GM23338 (cell line): ENCODE results near the gene ARMH1. TPM values are rescaled to one million over a fixed set of nuclear protein-coding genes. Genes with fewer than 3 reads are reported as not detected.

Experiments used
- ATAC-seq: fragments of 200-7000 bp; cut with Tn5 transposase; 3 replicates; pipeline ENCODE4 v1.9.1; 2020
- DNase-seq: peaks from one replicate; pipeline ENCODE4 v3.0.0-alpha.2; 2015; ENCODE audit warnings: low spot score
- H2AFZ ChIP-seq: fragments of 200-600 bp; sonication (generic); 2 replicates; pipeline ENCODE4 v1.8.0; 2016; ENCODE audit warnings: antibody characterized with exemption, mild to moderate bottlenecking, moderate library complexity
- H3F3A ChIP-seq: fragments of 200-600 bp; sonication (generic); replicated peaks from 2 replicates; pipeline ENCODE4 v1.8.0; 2017; ENCODE audit warnings: antibody characterized with exemption, mixed run types, low read depth
- H3K27ac ChIP-seq: fragments of 200-600 bp; sonication (generic); 2 replicates; pipeline ENCODE4 v1.6.1; 2016; ENCODE audit warnings: low read depth
- H3K27me3 ChIP-seq: fragments of 200-600 bp; sonication (generic); 2 replicates; pipeline ENCODE4 v1.8.0; 2016; ENCODE audit warnings: mild to moderate bottlenecking, mixed run types, moderate library complexity; ENCODE audit not compliant: insufficient read depth
- H3K36me3 ChIP-seq: fragments of 200-600 bp; sonication (generic); 2 replicates; pipeline ENCODE4 v1.8.0; 2016; ENCODE audit warnings: mild to moderate bottlenecking; ENCODE audit not compliant: insufficient read depth
- H3K4me1 ChIP-seq: fragments of 200-600 bp; sonication (generic); 2 replicates; pipeline ENCODE4 v1.8.0; 2016; ENCODE audit warnings: mild to moderate bottlenecking, moderate library complexity; ENCODE audit not compliant: insufficient read depth
- H3K4me2 ChIP-seq: fragments of 200-600 bp; sonication (generic); 2 replicates; pipeline ENCODE4 v1.7.1; 2017; ENCODE audit warnings: mixed run types
- H3K4me3 ChIP-seq: fragments of 200-600 bp; sonication (generic); 2 replicates; pipeline ENCODE4 v1.6.1; 2016; ENCODE audit warnings: mixed run types
- H3K79me2 ChIP-seq: fragments of 200-600 bp; sonication (generic); replicated peaks from 2 replicates; pipeline ENCODE4 v1.8.0; 2017; ENCODE audit warnings: mild to moderate bottlenecking; ENCODE audit not compliant: insufficient read depth
- H3K9me2 ChIP-seq: fragments of 200-600 bp; sonication (generic); 2 replicates; pipeline ENCODE4 v1.8.0; 2017; ENCODE audit not compliant: insufficient read depth
- H4K20me1 ChIP-seq: fragments of 200-600 bp; sonication (generic); replicated peaks from 2 replicates; pipeline ENCODE4 v1.8.0; 2017; ENCODE audit warnings: mild to moderate bottlenecking; ENCODE audit not compliant: insufficient read depth
- H3K27ac Mint-ChIP-seq: 2 replicates; pipeline ENCODE4 v1.8.0; 2020; ENCODE audit warnings: inconsistent platforms, mild to moderate bottlenecking, moderate library complexity, mixed read lengths
- H3K27me3 Mint-ChIP-seq: 3 replicates; pipeline ENCODE4 v1.8.0; 2022; ENCODE audit warnings: low read depth, mild to moderate bottlenecking, moderate library complexity, mixed read lengths, inconsistent platforms; ENCODE audit not compliant: insufficient read depth, poor library complexity
- H3K36me3 Mint-ChIP-seq: 3 replicates; pipeline ENCODE4 v1.8.0; 2021; ENCODE audit warnings: low read depth, mild to moderate bottlenecking, inconsistent platforms, moderate library complexity, mixed read lengths
- H3K4me1 Mint-ChIP-seq: 3 replicates; pipeline ENCODE4 v1.8.0; 2020; ENCODE audit warnings: mild to moderate bottlenecking, inconsistent platforms, mixed read lengths
- H3K4me3 Mint-ChIP-seq: 3 replicates; pipeline ENCODE4 v1.8.0; 2021; ENCODE audit warnings: moderate library complexity, mild to moderate bottlenecking, inconsistent platforms, mixed read lengths
- H3K9me3 Mint-ChIP-seq: 3 replicates; pipeline ENCODE4 v1.8.0; 2020; ENCODE audit warnings: moderate library complexity, mild to moderate bottlenecking, inconsistent platforms, mixed read lengths
- CTCF ChIP-seq, 2 experiments: fragments of 200-600 bp in 1 of 2; sonication (generic) in 1 of 2; conservative IDR thresholded peaks; 2 replicates each; pipeline versions ENCODE4 v1.5.1 to v1.6.1; 2016 to 2017; ENCODE audit warnings: antibody characterized with exemption in 2 of 2, low read depth in 2 of 2, mild to moderate bottlenecking in 2 of 2, moderate library complexity in 1 of 2
- ETS1 ChIP-seq: IDR thresholded peaks from 2 replicates; pipeline ENCODE4 v1.6.1; 2016; ENCODE audit warnings: antibody characterized with exemption
- EZH2 ChIP-seq: fragments of 200-600 bp; sonication (generic); IDR thresholded peaks from one replicate; pipeline ENCODE4 v1.8.0; 2017; ENCODE audit warnings: antibody characterized with exemption, mild to moderate bottlenecking, low read depth; ENCODE audit not compliant: unreplicated experiment
- JUNB ChIP-seq: IDR thresholded peaks from one replicate; pipeline ENCODE4 v1.6.1; 2016; ENCODE audit warnings: antibody characterized with exemption; ENCODE audit not compliant: unreplicated experiment
- POLR2AphosphoS5 ChIP-seq: IDR thresholded peaks from 2 replicates; pipeline ENCODE4 v1.6.1; 2016; ENCODE audit warnings: antibody characterized with exemption, low read depth
- REST ChIP-seq: IDR thresholded peaks from one replicate; pipeline ENCODE4 v1.6.1; 2018; ENCODE audit warnings: antibody characterized with exemption; ENCODE audit not compliant: unreplicated experiment
- ZNF114 ChIP-seq: fragments of 250-450 bp; sonication (Bioruptor Pico); IDR thresholded peaks from 2 replicates; pipeline ENCODE4 v1.5.0; 2020; ENCODE audit warnings: mild to moderate bottlenecking, moderate library complexity
- ZNF462 ChIP-seq: fragments of 250-450 bp; sonication (Bioruptor Pico); IDR thresholded peaks from 2 replicates; pipeline ENCODE4 v1.5.0; 2020; ENCODE audit warnings: mild to moderate bottlenecking, moderate library complexity
- polyA plus RNA-seq: library from polyadenylated mRNA; unstranded; fragments of >200 nt; fragmentation: Nextera tagmentation; extraction: Ambion mirVana; gene quantifications from 2 replicates; pipeline ENCODE4 v1.2.1, GENCODE V29; 2016
- total RNA-seq: library from RNA; depleted of rRNA; stranded (reverse); fragments of >200 nt; shearing (Covaris generic); gene quantifications from 2 replicates; pipeline ENCODE4 v1.2.3, GENCODE V29; 2014

ARMH1 gene
- total and polyA plus RNA-seq, 2 experiments from 2014 or later = 0.31 TPM; not detected in 1

GRCh38 chr1:44625348-44625747 lies 49.2 kb upstream of the ARMH1 start (continued):
- TF ChIP-seq CTCF (conservative IDR thresholded peaks at IDR 0.05; ENCODE audit: low read depth in 2 of 2) (no peak), POLR2AphosphoS5 (no peak), ZNF114 (CRISPR knock-in tag) (no peak), EZH2 (no peak)

- H3K27ac Mint-ChIP-seq = no peak overlapping the region
- TF ChIP-seq JUNB = no peak
- TF ChIP-seq REST = no peak
- TF ChIP-seq ZNF462 = no peak
- TF ChIP-seq EZH2 = no peak
- TF ChIP-seq CTCF (conservative IDR thresholded peaks at IDR 0.05; ENCODE audit: low read depth in 2 of 2) = no peak
- no peak for TF ChIP-seq ZNF114 (CRISPR knock-in tag)
- no peak for TF ChIP-seq ETS1
These were observed 45.4 kb upstream of the ARMH1 start for GRCh38 chr1:44628962-44629756.

More at GRCh38 chr1:44628962-44629756, 45.4 kb upstream of the ARMH1 start:
- H3K4me3 ChIP-seq = no peak overlapping the region
- H3F3A ChIP-seq = peaks cover 31% of the 10 kb centered on the region
- no peaks in the 10 kb centered on the region for H3K36me3 ChIP-seq
- H4K20me1 ChIP-seq = no peaks in the 10 kb centered on the region
- no peaks in the 10 kb centered on the region for H3K9me3 Mint-ChIP-seq
- H3K4me2 ChIP-seq = no peak overlapping the region
- no peak overlapping the region for H3K27ac ChIP-seq
- DNase-seq = no peak
- no peaks in the 10 kb centered on the region for H3K27me3 ChIP-seq
- H3K27me3 Mint-ChIP-seq = peaks cover 4% of the 10 kb centered on the region
- H3K36me3 Mint-ChIP-seq = peaks cover 12% of the 10 kb centered on the region
- H2AFZ ChIP-seq = no peak overlapping the region
- peaks cover 13% of the 10 kb centered on the region for H3K4me1 ChIP-seq
- H3K79me2 ChIP-seq = peaks cover 17% of the 10 kb centered on the region
- peaks cover 20% of the 10 kb centered on the region for H3K4me1 Mint-ChIP-seq
- H3K9me2 ChIP-seq = no peaks in the 10 kb centered on the region
- no peak for ATAC-seq
- H3K4me3 Mint-ChIP-seq = no peak overlapping the region
